Measurements from ENCODE around the gene CCNK.

The CCNK gene

DNA sequence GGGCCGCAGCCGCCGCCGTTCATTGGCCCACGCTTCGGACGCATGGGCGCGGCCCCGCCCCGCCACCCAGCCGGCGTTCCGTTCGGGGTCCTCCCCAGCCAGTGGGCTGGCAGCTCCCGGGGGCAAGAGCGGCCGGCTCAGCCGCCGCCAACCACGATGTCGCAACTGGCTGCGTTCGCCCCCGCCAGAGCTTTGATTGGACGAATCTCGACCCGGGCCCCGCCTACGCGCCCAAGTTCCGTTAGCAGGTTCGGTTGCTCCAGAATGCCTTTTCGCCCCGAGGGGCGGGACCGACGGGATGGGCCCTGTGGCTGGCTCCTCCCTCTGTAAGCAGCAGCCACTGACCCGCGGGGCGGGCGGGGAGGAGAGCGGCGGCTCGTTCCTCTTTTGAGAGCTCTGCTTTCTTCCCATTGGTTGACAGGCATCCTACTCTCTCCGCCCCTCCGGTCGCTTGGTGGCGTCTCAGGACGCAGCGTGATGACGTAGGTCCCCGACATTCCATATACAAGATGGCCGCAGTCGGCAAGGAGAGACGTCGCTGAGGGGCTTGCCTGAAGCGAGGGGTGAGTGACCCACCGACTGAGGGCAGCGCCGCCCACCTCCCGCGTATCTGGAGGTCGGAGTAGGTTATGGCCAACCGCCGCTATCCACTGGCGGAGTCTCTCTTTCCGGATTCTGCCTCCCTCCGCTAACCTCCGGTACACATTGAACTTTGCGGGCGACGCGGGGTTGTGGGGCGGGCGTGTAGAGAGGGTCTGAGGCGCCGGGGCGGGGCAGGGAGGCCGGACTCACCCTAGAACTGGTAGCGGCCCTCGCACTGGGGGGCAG is at the start of gene CCNK:
CCNK (plus strand) TSS at position 493 of the 828 bp plus-strand sequence. CDS start 11,269 bp downstream, outside the sequence.
- peaks cover 70% of the 10 kb centered on the region for H4K20me1 ChIP-seq (ENCODE audit: insufficient read depth, low read length)
- peak within 1 kb of the TSS; percentile 77 for H3K27ac ChIP-seq (ENCODE audit: low read length)

GRCh38 chr14:99431986-99432385 is 49.2 kb upstream of the CCNK start:
- H2AFZ ChIP-seq (ENCODE audit: low read depth, low read length): no peak overlapping the region
- peaks cover 8% of the 10 kb centered on the region for H4K20me1 ChIP-seq (ENCODE audit: insufficient read depth, low read length)
- H3K9ac ChIP-seq (ENCODE audit: low read depth, low read length): no peak overlapping the region
- ATAC-seq (ENCODE audit: insufficient read depth, low read depth) (no peak), DNase-seq (no peak)
- H3K4me2 ChIP-seq (ENCODE audit: insufficient read depth, low read length): no peak overlapping the region
- no peak for TF ChIP-seq EZH2 (IDR thresholded peaks at IDR 0.05; ENCODE audit: borderline replicate concordance, low read depth, low read length, severe bottlenecking)
- no peak for TF ChIP-seq CTCF (IDR thresholded peaks at IDR 0.05; ENCODE audit: borderline replicate concordance, extremely low read depth, low read length, poor library complexity, severe bottlenecking)
- H3K27me3 ChIP-seq (ENCODE audit: insufficient read depth, low read length, poor library complexity): no peaks in the 10 kb centered on the region
- peaks cover 31% of the 10 kb centered on the region for H3K79me2 ChIP-seq (ENCODE audit: insufficient read depth, low read length)
- peaks cover 85% of the 10 kb centered on the region for H3K36me3 ChIP-seq (ENCODE audit: insufficient read depth, low read length)
- no peaks in the 10 kb centered on the region for H3K4me1 ChIP-seq (ENCODE audit: insufficient read depth, low read length)
- no peak overlapping the region for H3K27ac ChIP-seq (ENCODE audit: low read length)
- H3K9me3 ChIP-seq (ENCODE audit: insufficient read depth, low read length, severe bottlenecking): peaks cover 8% of the 10 kb centered on the region
- H3K4me3 ChIP-seq (ENCODE audit: low read depth in 1 of 2, low read length in 2 of 2): no peak overlapping the region

More for the DNA sequence above, at the start of gene CCNK:
- H3K4me2 ChIP-seq (ENCODE audit: insufficient read depth, low read length): peak within 1 kb of the TSS; percentile 98
- no peaks in the 10 kb centered on the region; the same call in none of the 2 replicates for H3K36me3 ChIP-seq (ENCODE audit: insufficient read depth, low read length)
- DNase-seq (peak; percentile 100), ATAC-seq (ENCODE audit: insufficient read depth, low read depth) (peak; percentile 86)
- H3K4me1 ChIP-seq (ENCODE audit: insufficient read depth, low read length): peaks cover 43% of the 10 kb centered on the region
- peak within 1 kb of the TSS; percentile 83 to 86 for H3K4me3 ChIP-seq (ENCODE audit: low read depth in 1 of 2, low read length in 2 of 2)
- H2AFZ ChIP-seq (ENCODE audit: low read depth, low read length): peak within 1 kb of the TSS; percentile 95
- H3K9ac ChIP-seq (ENCODE audit: low read depth, low read length): peak within 1 kb of the TSS; percentile 75
- TF ChIP-seq CTCF (IDR thresholded peaks at IDR 0.05; ENCODE audit: borderline replicate concordance, extremely low read depth, low read length, poor library complexity, severe bottlenecking) (no peak), EZH2 (IDR thresholded peaks at IDR 0.05; ENCODE audit: borderline replicate concordance, low read depth, low read length, severe bottlenecking) (no peak)
- H3K27me3 ChIP-seq (ENCODE audit: insufficient read depth, low read length, poor library complexity): no peaks in the 10 kb centered on the region
- no peaks in the 10 kb centered on the region for H3K9me3 ChIP-seq (ENCODE audit: insufficient read depth, low read length, severe bottlenecking)
- H3K79me2 ChIP-seq (ENCODE audit: insufficient read depth, low read length): peaks cover 94% of the 10 kb centered on the region

DNA sequence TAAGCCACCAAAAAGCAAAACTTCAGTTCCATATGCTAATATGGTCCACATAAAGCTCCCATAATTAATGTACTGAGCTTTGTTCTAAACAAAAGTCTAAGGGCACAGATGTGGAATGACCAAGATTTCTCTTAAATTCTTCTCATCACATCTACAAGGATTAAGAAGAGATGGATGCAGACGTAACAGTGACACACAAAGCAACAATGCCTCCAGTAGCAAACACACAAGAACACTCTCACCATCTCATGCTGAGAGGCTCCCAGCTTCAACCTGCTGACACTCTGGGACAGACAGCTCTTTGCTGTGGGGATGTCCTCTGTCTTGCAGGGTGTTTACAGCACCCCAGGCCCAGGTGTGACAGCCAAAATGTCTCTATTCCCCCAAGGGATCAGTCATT is 48.7 kb upstream of the CCNK start:
- TF ChIP-seq CTCF (IDR thresholded peaks at IDR 0.05; ENCODE audit: borderline replicate concordance, extremely low read depth, low read length, poor library complexity, severe bottlenecking): no peak
- no peak for TF ChIP-seq EZH2 (IDR thresholded peaks at IDR 0.05; ENCODE audit: borderline replicate concordance, low read depth, low read length, severe bottlenecking)
- H3K9ac ChIP-seq (ENCODE audit: low read depth, low read length): no peak overlapping the region
- no peak overlapping the region for H2AFZ ChIP-seq (ENCODE audit: low read depth, low read length)
- no peak overlapping the region for H3K4me2 ChIP-seq (ENCODE audit: insufficient read depth, low read length)
- peaks cover 87% of the 10 kb centered on the region for H3K36me3 ChIP-seq (ENCODE audit: insufficient read depth, low read length)
- no peak overlapping the region for H3K4me3 ChIP-seq (ENCODE audit: low read depth in 1 of 2, low read length in 2 of 2)
- H3K79me2 ChIP-seq (ENCODE audit: insufficient read depth, low read length): peaks cover 31% of the 10 kb centered on the region
- H3K9me3 ChIP-seq (ENCODE audit: insufficient read depth, low read length, severe bottlenecking): peaks cover 8% of the 10 kb centered on the region
- no peaks in the 10 kb centered on the region for H3K27me3 ChIP-seq (ENCODE audit: insufficient read depth, low read length, poor library complexity)
- peaks cover 12% of the 10 kb centered on the region for H4K20me1 ChIP-seq (ENCODE audit: insufficient read depth, low read length)
- no peak overlapping the region for H3K27ac ChIP-seq (ENCODE audit: low read length)
- no peaks in the 10 kb centered on the region for H3K4me1 ChIP-seq (ENCODE audit: insufficient read depth, low read length)
- ATAC-seq (ENCODE audit: insufficient read depth, low read depth) (no peak), DNase-seq (no peak)
